HG03025 (cell line): ENCODE measurements around the gene ZC3H11A.

Experiments used
- ATAC-seq: cut with Tn5 transposase; IDR thresholded peaks from one replicate; pipeline ENCODE4 v1.9.1; 2021; ENCODE audit warnings: mild to moderate bottlenecking, moderate library complexity; ENCODE audit not compliant: unreplicated experiment, low FRiP score

The ZC3H11A gene

GRCh38 chr1:203839081-203839480 lies 43.7 kb downstream of the ZC3H11A start:
- ATAC-seq: no peak

GRCh38 chr1:203840208-203840808 lies 44.9 kb downstream of the ZC3H11A start:
- ATAC-seq: no peak

- no peak for ATAC-seq
These were observed 47.1 kb downstream of the ZC3H11A start for GRCh38 chr1:203842559-203842876.

- no peak for ATAC-seq
These were observed 48.0 kb downstream of the ZC3H11A start for GRCh38 chr1:203843435-203843834.
